Mesenchymal stem cell (in vitro differentiated cells and primary cell): ENCODE measurements around the gene TRAPPC10.

ENCODE experiments used
- DNase-seq: peaks from one replicate; pipeline ENCODE4 v3.0.0-alpha.2; 2013
- H2AFZ ChIP-seq: one replicate; pipeline ENCODE4 v1.6.1; 2013; ENCODE audit warnings: low read depth, mild to moderate bottlenecking, control low read depth, inconsistent platforms, low read length, moderate library complexity
- H2AK5ac ChIP-seq: 2 replicates; pipeline ENCODE4 v1.6.1; 2013; ENCODE audit warnings: low read length, moderate library complexity, mild to moderate bottlenecking, inconsistent platforms; ENCODE audit not compliant: severe bottlenecking
- H2BK120ac ChIP-seq: one replicate; pipeline ENCODE4 v1.6.1; 2013; ENCODE audit warnings: low read depth, mild to moderate bottlenecking, inconsistent platforms, low read length, moderate library complexity
- H2BK12ac ChIP-seq, 2 experiments: one replicate each; pipeline ENCODE4 v1.6.1; 2013; ENCODE audit warnings: inconsistent platforms in 2 of 2, low read length in 2 of 2, mild to moderate bottlenecking in 2 of 2, moderate library complexity in 2 of 2, control low read depth in 1 of 2
- H2BK15ac ChIP-seq: one replicate; pipeline ENCODE4 v1.6.1; 2013; ENCODE audit warnings: mild to moderate bottlenecking, low read depth, inconsistent platforms; ENCODE audit not compliant: poor library complexity, severe bottlenecking
- H2BK5ac ChIP-seq: 2 replicates; pipeline ENCODE4 v1.6.1; 2013; ENCODE audit warnings: low read depth, mild to moderate bottlenecking, low read length, control low read depth, inconsistent platforms; ENCODE audit not compliant: poor library complexity, severe bottlenecking
- H3K14ac ChIP-seq, 2 experiments: one replicate each; pipeline ENCODE4 v1.6.1; 2013; ENCODE audit warnings: inconsistent platforms in 2 of 2, low read length in 2 of 2, control low read depth in 1 of 2, mild to moderate bottlenecking in 1 of 2, moderate library complexity in 1 of 2
- H3K18ac ChIP-seq, 2 experiments: one replicate each; pipeline ENCODE4 v1.6.1; 2013; ENCODE audit warnings: inconsistent platforms in 2 of 2, low read length in 2 of 2, control low read depth in 1 of 2, low read depth in 1 of 2, mild to moderate bottlenecking in 1 of 2
- H3K23ac ChIP-seq, 2 experiments: one replicate each; pipeline ENCODE4 v1.6.1; 2013; ENCODE audit warnings: inconsistent platforms in 2 of 2, low read length in 2 of 2, mild to moderate bottlenecking in 2 of 2, moderate library complexity in 2 of 2, control low read depth in 1 of 2
- H3K27ac ChIP-seq: 2 replicates; pipeline ENCODE4 v1.5.1; 2013; ENCODE audit warnings: mild to moderate bottlenecking, moderate library complexity, low read length, control low read depth, inconsistent platforms; ENCODE audit not compliant: poor library complexity, severe bottlenecking
- H3K27me3 ChIP-seq, 2 experiments: 2 replicates each; pipeline versions ENCODE4 v1.6.1 to v1.7.0; 2013; ENCODE audit warnings: low read length in 2 of 2, mild to moderate bottlenecking in 2 of 2, moderate library complexity in 2 of 2, control low read depth in 1 of 2, inconsistent platforms in 1 of 2; ENCODE audit not compliant: control insufficient read depth in 1 of 2, insufficient read depth in 1 of 2
- H3K36me3 ChIP-seq, 2 experiments: 2 replicates each; pipeline versions ENCODE4 v1.6.1 to v1.7.0; 2013; ENCODE audit warnings: low read length in 2 of 2, control low read depth in 1 of 2, inconsistent platforms in 1 of 2, low read depth in 1 of 2, mild to moderate bottlenecking in 1 of 2; ENCODE audit not compliant: insufficient read depth in 2 of 2, control insufficient read depth in 1 of 2
- H3K4ac ChIP-seq, 2 experiments: one replicate each; pipeline ENCODE4 v1.6.1; 2013; ENCODE audit warnings: inconsistent platforms in 2 of 2, low read length in 2 of 2, mild to moderate bottlenecking in 2 of 2, moderate library complexity in 2 of 2, control low read depth in 1 of 2, low read depth in 1 of 2
- H3K4me1 ChIP-seq: 2 replicates; pipeline ENCODE4 v1.6.1; 2013; ENCODE audit warnings: low read depth, low read length, control low read depth; ENCODE audit not compliant: control insufficient read depth, insufficient read depth
- H3K4me2 ChIP-seq: 2 replicates; pipeline ENCODE4 v1.6.1; 2013; ENCODE audit warnings: low read length, mild to moderate bottlenecking, inconsistent platforms; ENCODE audit not compliant: poor library complexity, severe bottlenecking
- H3K4me3 ChIP-seq, 2 experiments: 2 replicates each; pipeline versions ENCODE4 v1.5.1 to v1.7.0; 2013; ENCODE audit warnings: low read length in 2 of 2, mild to moderate bottlenecking in 2 of 2, control low read depth in 1 of 2, low read depth in 1 of 2; ENCODE audit not compliant: insufficient read depth in 1 of 2
- H3K79me1 ChIP-seq: replicated peaks from 2 replicates; pipeline ENCODE4 v1.6.1; 2013; ENCODE audit warnings: mild to moderate bottlenecking, control low read depth, low read length, inconsistent platforms; ENCODE audit not compliant: poor library complexity, severe bottlenecking
- H3K9ac ChIP-seq: 2 replicates; pipeline ENCODE4 v1.7.0; 2013; ENCODE audit warnings: mild to moderate bottlenecking, low read length, moderate library complexity
- H3K9me3 ChIP-seq: 2 replicates; pipeline ENCODE4 v1.7.0; 2013; ENCODE audit warnings: mild to moderate bottlenecking, low read length; ENCODE audit not compliant: control insufficient read depth
- H4K8ac ChIP-seq: one replicate; pipeline ENCODE4 v1.6.1; 2013; ENCODE audit warnings: inconsistent platforms, mild to moderate bottlenecking, low read length, moderate library complexity
- H4K91ac ChIP-seq: one replicate; pipeline ENCODE4 v1.6.1; 2013; ENCODE audit warnings: mild to moderate bottlenecking, low read length, inconsistent platforms
- WGBS: methylation state at CpG from one replicate; pipeline ENCODE4 v1.1.7; 2013; ENCODE audit warnings: mixed read lengths; 5-methylcytosine and 5-hydroxymethylcytosine counted together

The TRAPPC10 gene

DNA sequence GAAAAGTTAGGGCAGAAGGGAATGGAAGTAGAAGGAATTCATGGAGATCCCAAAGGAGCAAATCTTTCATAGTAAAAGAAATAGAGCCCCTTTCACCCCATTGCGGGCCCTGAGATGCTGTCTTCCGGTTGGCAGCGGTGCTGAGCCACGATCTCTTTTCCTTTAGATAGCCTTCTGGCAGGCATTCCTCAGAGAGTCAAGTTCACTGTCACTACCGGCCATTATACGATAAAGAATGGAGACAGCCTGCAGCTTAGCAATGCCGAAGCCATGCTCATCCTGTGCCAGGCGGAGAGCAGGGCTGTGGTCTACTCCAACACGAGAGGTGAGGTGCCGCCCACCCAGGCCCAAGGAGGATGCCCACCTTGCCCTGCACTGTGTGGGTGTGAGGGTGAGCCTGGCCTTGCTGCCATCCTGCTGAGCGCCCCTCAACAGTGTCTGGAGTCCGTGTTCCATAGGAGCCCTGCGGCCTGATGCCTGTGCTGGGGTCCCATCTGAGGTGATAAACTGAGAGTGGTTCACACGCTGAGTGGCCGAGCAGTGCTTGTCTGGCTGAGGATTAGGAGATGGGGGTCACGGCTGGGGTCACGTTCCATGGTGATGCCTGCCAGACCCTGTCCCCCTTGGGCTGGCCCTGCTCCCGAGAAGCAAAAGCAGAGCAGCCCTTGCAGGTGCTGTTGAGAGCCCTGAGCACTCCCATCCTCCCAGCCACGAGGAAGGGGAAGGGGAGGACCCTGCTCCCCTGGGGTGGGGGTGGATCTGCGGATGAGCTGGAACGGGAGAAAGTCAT lies 74.7 kb downstream of the TRAPPC10 start:
- peaks cover 17% of the 10 kb centered on the region for H3K4me1 ChIP-seq
- H3K4me3 ChIP-seq, result no peak overlapping the region
- no peaks in the 10 kb centered on the region for H3K9me3 ChIP-seq
- H3K23ac ChIP-seq, result no peak overlapping the region
- H3K9ac ChIP-seq, result no peak overlapping the region
- no peak overlapping the region for H3K14ac ChIP-seq
- H3K27ac ChIP-seq, result no peak overlapping the region
- H3K4ac ChIP-seq, result no peak overlapping the region
- no peak overlapping the region for H2BK12ac ChIP-seq
- DNase-seq, result no peak
- H2AFZ ChIP-seq, result no peak overlapping the region
- WGBS, result 96% methylated on average over 21 of the region's 21 CpGs
- no peak overlapping the region for H3K18ac ChIP-seq
- peaks cover 35% of the 10 kb centered on the region for H3K79me1 ChIP-seq
- H2AK5ac ChIP-seq, result no peak overlapping the region
- H2BK5ac ChIP-seq, result no peak overlapping the region
- peak overlapping the region; percentile 16 for H4K91ac ChIP-seq
- no peak overlapping the region for H4K8ac ChIP-seq
- H3K36me3 ChIP-seq, result peaks cover 63 to 87% of the 10 kb centered on the region in 2 experiments
- no peaks in the 10 kb centered on the region for H3K27me3 ChIP-seq
- no peak overlapping the region for H3K4me2 ChIP-seq
- no peak overlapping the region for H2BK15ac ChIP-seq
- no peak overlapping the region for H2BK120ac ChIP-seq

GRCh38 chr21:44087426-44088400 lies 75.6 kb downstream of the TRAPPC10 start:
- Histone ChIP-seq H2BK12ac (no peak overlapping the region), H2AK5ac (no peak overlapping the region), H2BK120ac (no peak overlapping the region), H3K36me3 (peaks cover 63 to 85% of the 10 kb centered on the region in 2 experiments), H3K4me3 (no peak overlapping the region), H3K14ac (no peak overlapping the region), H3K18ac (no peak overlapping the region), H3K9me3 (no peaks in the 10 kb centered on the region), H3K9ac (no peak overlapping the region), H4K8ac (no peak overlapping the region), H3K4me1 (peaks cover 17% of the 10 kb centered on the region), H2BK15ac (no peak overlapping the region), H3K4me2 (no peak overlapping the region), H2AFZ (no peak overlapping the region), H3K79me1 (peaks cover 37% of the 10 kb centered on the region), H3K4ac (no peak overlapping the region), H4K91ac (no peak overlapping the region), H3K27me3 (no peaks in the 10 kb centered on the region), H3K27ac (no peak overlapping the region), H2BK5ac (no peak overlapping the region), H3K23ac (no peak overlapping the region)
- no peak for DNase-seq
- 98% methylated on average over 32 of the region's 33 CpGs for WGBS

- H3K79me1 ChIP-seq, result peaks cover 35% of the 10 kb centered on the region
- H3K23ac ChIP-seq, result no peak overlapping the region
- no peak overlapping the region for H3K9ac ChIP-seq
- H3K4me3 ChIP-seq, result no peak overlapping the region
- no peak for DNase-seq
- H3K4me1 ChIP-seq, result peaks cover 18% of the 10 kb centered on the region
- no peak overlapping the region for H3K4me2 ChIP-seq
- H4K91ac ChIP-seq, result no peak overlapping the region
- H2BK5ac ChIP-seq, result no peak overlapping the region
- H2AK5ac ChIP-seq, result no peak overlapping the region
- WGBS, result 98% methylated on average over 18 of the region's 18 CpGs
- H4K8ac ChIP-seq, result no peak overlapping the region
- peaks cover 64 to 84% of the 10 kb centered on the region in 2 experiments for H3K36me3 ChIP-seq
- no peaks in the 10 kb centered on the region for H3K27me3 ChIP-seq
- H2BK12ac ChIP-seq, result no peak overlapping the region
- no peak overlapping the region for H2BK120ac ChIP-seq
- no peak overlapping the region for H2BK15ac ChIP-seq
- no peaks in the 10 kb centered on the region for H3K9me3 ChIP-seq
- no peak overlapping the region for H3K4ac ChIP-seq
- H3K27ac ChIP-seq, result no peak overlapping the region
- no peak overlapping the region for H3K18ac ChIP-seq
- H3K14ac ChIP-seq, result no peak overlapping the region
- no peak overlapping the region for H2AFZ ChIP-seq
These were observed 76.3 kb downstream of the TRAPPC10 start for GRCh38 chr21:44088401-44088780.
